HG03521 (cell line): Measurements from ENCODE around the gene TXNDC8.

Experiments
- ATAC-seq: cut with Tn5 transposase; IDR thresholded peaks from one replicate; pipeline ENCODE4 v1.9.1; 2021; ENCODE audit warnings: mild to moderate bottlenecking, moderate library complexity; ENCODE audit not compliant: unreplicated experiment

TXNDC8 gene

GRCh38 chr9:110282739-110283081 lies 55.0 kb downstream of the TXNDC8 start:
- ATAC-seq: no peak

- ATAC-seq: no peak
Measured at GRCh38 chr9:110282018-110282738, 55.5 kb downstream of the TXNDC8 start.

- ATAC-seq: no peak
Measured at GRCh38 chr9:110278080-110278707, 59.5 kb downstream of the TXNDC8 start.

- no peak for ATAC-seq
Measured at GRCh38 chr9:110276781-110277180, 60.9 kb downstream of the TXNDC8 start.

- ATAC-seq: no peak
Measured at GRCh38 chr9:110270211-110270995, 67.3 kb downstream of the TXNDC8 start.

- ATAC-seq: no peak
Measured at GRCh38 chr9:110266795-110267194, 70.9 kb downstream of the TXNDC8 start.

- ATAC-seq: no peak
Measured at GRCh38 chr9:110261632-110262031, 76.0 kb downstream of the TXNDC8 start.

- no peak for ATAC-seq
Measured at GRCh38 chr9:110260911-110261310, 76.8 kb downstream of the TXNDC8 start.

- ATAC-seq: no peak
Measured at GRCh38 chr9:110259566-110259965, 78.1 kb downstream of the TXNDC8 start.

GRCh38 chr9:110258690-110259091 lies 79.0 kb downstream of the TXNDC8 start:
- no peak for ATAC-seq

- ATAC-seq: no peak
Measured at GRCh38 chr9:110257956-110258355, 79.7 kb downstream of the TXNDC8 start.

- no peak for ATAC-seq
Measured at GRCh38 chr9:110257097-110257841, 80.4 kb downstream of the TXNDC8 start.

GRCh38 chr9:110256380-110257096 lies 81.1 kb downstream of the TXNDC8 start, which contains the start of gene TXN:
TSS of gene TXN (minus strand) at chr9:110256507. CDS start at chr9:110256435, 72 bp downstream.
- peak; percentile 64 for ATAC-seq

- peak; percentile 17 for ATAC-seq
Measured at GRCh38 chr9:110255463-110256379, 81.9 kb downstream of the TXNDC8 start.

- ATAC-seq: no peak
Measured at GRCh38 chr9:110255034-110255462, 82.6 kb downstream of the TXNDC8 start.

GRCh38 chr9:110254500-110254899 lies 83.2 kb downstream of the TXNDC8 start:
- no peak for ATAC-seq
